GM21825 (cell line): Measurements from ENCODE around the gene TCAP.
"Not testable (repeated sequence)": the region's sequence is repeated elsewhere in the genome, so short reads cannot be mapped to it uniquely, and the experiment has no call there.

Experiments
- ATAC-seq: cut with Tn5 transposase; IDR thresholded peaks from one replicate; pipeline ENCODE4 v1.9.1; 2021; ENCODE audit warnings: mild to moderate bottlenecking, moderate library complexity; ENCODE audit not compliant: unreplicated experiment

TCAP gene

GRCh38 chr17:39702901-39703893, 38.0 kb downstream of the TCAP start:
- no peak for ATAC-seq

- no peak for ATAC-seq
Observed at GRCh38 chr17:39703913-39704312, 38.8 kb downstream of the TCAP start.

DNA sequence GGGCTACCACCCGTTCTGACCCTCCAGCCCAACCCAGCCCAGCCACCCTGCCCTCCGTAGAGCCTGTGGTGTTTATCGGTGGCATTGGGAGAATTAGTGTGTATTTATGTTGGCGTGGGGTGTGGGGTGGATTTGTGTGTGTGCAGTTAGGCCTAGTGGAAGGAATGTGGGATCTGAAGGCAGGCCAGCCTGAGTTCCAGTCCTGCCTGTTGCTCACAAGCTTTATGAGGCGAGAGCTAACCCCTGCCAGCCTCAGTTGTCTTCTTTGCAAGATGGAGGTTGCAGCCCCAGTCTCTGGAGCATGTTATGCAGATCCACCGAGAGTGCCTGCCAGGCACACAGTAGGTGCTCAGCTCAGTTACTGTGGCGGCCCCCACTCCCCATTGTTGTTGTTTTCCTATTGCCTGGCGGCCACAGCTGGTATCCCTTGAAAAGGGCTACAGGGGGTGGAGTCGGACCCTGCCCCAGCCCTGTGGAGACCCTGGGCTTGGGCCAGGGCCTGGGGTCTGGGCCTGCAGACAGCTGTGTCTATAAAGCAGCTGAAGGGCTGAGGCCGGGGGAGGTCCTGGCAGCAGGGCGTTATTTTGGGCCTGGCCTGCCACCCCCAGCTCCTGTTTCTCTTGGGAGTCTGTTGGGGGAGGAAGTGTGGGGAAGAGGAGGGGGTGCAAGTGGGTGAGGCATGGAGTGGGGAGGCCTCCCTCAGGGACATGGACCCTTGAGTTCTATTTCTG, 39.8 kb downstream of the TCAP start:
- no peak for ATAC-seq

DNA sequence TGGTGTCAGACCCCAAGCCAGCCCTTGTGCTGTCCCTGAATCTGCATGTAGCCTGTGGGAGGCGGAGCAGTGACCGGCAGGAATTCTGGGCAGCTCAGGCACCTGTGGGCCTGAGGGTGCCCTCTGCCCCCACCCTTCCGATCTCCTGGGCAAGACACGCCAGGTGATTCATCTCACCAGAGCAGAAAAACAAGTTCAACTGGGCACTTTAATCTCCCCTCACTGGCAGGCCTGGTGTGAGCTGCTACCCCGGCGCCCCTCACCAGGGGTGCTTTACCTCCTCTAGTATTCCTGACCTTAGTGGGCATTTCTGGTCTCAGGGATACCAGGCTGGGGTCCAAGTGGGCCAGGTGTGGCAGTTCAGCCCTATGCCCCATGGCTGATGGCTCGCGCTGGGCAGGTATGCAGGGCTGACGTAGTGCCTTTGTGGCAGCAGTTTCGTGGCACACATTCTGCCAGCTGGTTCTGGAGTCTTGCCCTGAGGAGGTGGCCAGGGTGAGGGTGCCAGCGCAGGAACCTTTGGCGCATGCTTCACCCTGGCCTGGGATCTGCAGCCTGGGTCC, 40.7 kb downstream of the TCAP start:
- ATAC-seq, result no peak

GRCh38 chr17:39706383-39706782, 41.2 kb downstream of the TCAP start:
- no peak for ATAC-seq

GRCh38 chr17:39706921-39707337, 41.8 kb downstream of the TCAP start:
- ATAC-seq, result no peak

DNA sequence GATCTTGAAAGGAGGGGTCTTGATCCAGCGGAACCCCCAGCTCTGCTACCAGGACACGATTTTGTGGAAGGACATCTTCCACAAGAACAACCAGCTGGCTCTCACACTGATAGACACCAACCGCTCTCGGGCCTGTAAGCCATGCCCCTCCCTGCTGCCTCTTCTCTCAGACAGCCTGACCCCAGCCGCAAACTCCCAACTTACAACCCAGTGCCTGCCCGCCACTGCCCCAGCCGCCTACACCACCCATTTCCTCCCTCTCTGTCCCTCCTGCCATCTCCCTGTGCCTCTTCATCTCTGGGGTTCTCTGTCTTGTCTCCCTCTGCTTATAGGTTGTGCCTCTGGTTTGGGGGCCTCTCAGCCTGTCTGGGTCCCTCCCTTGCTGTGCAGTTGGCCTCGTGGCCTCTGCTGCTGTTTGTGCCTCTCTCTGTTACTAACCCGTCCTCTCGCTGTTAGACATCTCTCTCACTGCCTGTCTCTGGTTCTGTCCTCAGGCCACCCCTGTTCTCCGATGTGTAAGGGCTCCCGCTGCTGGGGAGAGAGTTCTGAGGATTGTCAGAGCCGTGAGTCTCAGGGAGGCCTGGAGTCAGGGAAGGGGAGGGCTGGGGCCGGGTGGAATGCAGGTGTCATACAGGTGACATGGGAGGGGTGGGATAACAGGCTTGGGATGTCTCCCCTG, 44.3 kb downstream of the TCAP start:
- ATAC-seq, result no peak

DNA sequence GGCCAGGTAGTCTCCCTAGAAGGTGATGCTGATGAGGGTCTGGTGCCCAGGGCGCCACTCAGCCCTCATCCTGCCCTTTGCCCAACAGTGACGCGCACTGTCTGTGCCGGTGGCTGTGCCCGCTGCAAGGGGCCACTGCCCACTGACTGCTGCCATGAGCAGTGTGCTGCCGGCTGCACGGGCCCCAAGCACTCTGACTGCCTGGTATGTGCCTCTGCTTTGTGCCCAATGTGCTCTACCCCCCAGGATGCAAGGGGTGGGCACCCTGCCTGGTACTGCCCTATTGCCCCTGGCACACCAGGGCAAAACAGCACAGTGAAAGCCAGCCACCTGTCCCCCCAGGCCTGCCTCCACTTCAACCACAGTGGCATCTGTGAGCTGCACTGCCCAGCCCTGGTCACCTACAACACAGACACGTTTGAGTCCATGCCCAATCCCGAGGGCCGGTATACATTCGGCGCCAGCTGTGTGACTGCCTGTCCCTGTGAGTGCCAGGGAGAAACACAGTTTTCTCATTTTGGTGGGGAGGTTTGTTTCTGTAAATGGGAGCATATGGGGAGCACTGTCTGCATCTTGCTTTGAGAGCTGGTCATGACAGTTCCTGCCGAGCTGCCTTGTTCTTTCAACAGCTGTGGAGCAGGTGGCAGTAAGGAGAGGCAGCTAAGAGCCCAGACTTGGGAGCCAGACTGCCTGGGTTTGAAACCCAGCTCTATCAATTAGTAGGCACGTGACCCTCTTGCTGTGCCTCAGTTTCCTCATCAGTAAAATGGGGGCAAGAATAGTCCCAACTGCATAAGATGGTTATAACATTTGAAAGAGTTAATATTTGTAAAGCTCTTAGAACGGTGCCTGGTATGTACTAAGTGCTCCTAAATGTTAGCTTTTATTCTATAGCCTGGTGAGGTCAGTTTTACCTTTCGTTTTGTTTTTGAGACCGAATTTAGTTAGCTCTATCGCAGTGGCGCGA, 45.1 kb downstream of the TCAP start:
- no peak for ATAC-seq

- not testable (repeated sequence) for ATAC-seq
Observed at GRCh38 chr17:39711071-39711470, 45.9 kb downstream of the TCAP start.

GRCh38 chr17:39711851-39712250, 46.7 kb downstream of the TCAP start:
- no peak for ATAC-seq

GRCh38 chr17:39714234-39714633, 49.1 kb downstream of the TCAP start:
- no peak for ATAC-seq

- no peak for ATAC-seq
Observed at GRCh38 chr17:39715375-39716072, 50.4 kb downstream of the TCAP start.
